ENCODE measurements around the gene TRMT1.

The TRMT1 gene

GRCh38 chr19:13138916-13139198 lies 22.3 kb upstream of the TRMT1 start:
- TF ChIP-seq CTCF (IDR thresholded peaks at IDR 0.05; ENCODE audit: control extremely low read depth, extremely low read depth, low read depth, missing control alignments): no peak
- DNase-seq (ENCODE audit: extremely low spot score): no peak
- CTCF ChIA-PET: no interaction called here
- POLR2A ChIA-PET: interaction anchor here (0.5 kb wide), 1 partner anchor 19 kb away, joined by 4 read pairs; no protein-coding TSS in a partner anchor

GRCh38 chr19:13138171-13138915 lies 21.8 kb upstream of the TRMT1 start:
- DNase-seq (ENCODE audit: extremely low spot score): no peak
- TF ChIP-seq CTCF (IDR thresholded peaks at IDR 0.05; ENCODE audit: control extremely low read depth, extremely low read depth, low read depth, missing control alignments): no peak
- ChIA-PET POLR2A (interaction anchor here (0.5 kb wide), 1 partner anchor 19 kb away, joined by 4 read pairs; no protein-coding TSS in a partner anchor), CTCF (no interaction called here)

GRCh38 chr19:13137290-13137794 lies 20.8 kb upstream of the TRMT1 start:
- TF ChIP-seq CTCF (IDR thresholded peaks at IDR 0.05; ENCODE audit: control extremely low read depth, extremely low read depth, low read depth, missing control alignments): no peak
- ChIA-PET POLR2A (no interaction called here), CTCF (interaction anchor here (1.3 kb wide), 1 partner anchor 9 kb away, joined by 4 read pairs; no protein-coding TSS in a partner anchor)
- DNase-seq (ENCODE audit: extremely low spot score): no peak

GRCh38 chr19:13135068-13136062 lies 18.8 kb upstream of the TRMT1 start:
- ChIA-PET CTCF (interaction anchor here (1.3 kb wide), 1 partner anchor 74 kb away, joined by 3 read pairs; no protein-coding TSS in a partner anchor), POLR2A (interaction anchor here (0.5 kb wide), 1 partner anchor 1383 kb away, joined by 4 read pairs; no protein-coding TSS in a partner anchor)
- no peak for TF ChIP-seq CTCF (IDR thresholded peaks at IDR 0.05; ENCODE audit: control extremely low read depth, extremely low read depth, low read depth, missing control alignments)
- no peak for DNase-seq (ENCODE audit: extremely low spot score)

- ChIA-PET POLR2A (no interaction called here), CTCF (interaction anchor here (1.3 kb wide), 1 partner anchor 74 kb away, joined by 3 read pairs; no protein-coding TSS in a partner anchor)
- DNase-seq (ENCODE audit: extremely low spot score): no peak
- no peak for TF ChIP-seq CTCF (IDR thresholded peaks at IDR 0.05; ENCODE audit: control extremely low read depth, extremely low read depth, low read depth, missing control alignments)
These were observed 18.1 kb upstream of the TRMT1 start for GRCh38 chr19:13134626-13135025.

GRCh38 chr19:13133241-13133870 lies 16.8 kb upstream of the TRMT1 start:
- POLR2A ChIA-PET: no interaction called here
- CTCF ChIA-PET: interaction anchor here (2.7 kb wide), 1 partner anchor 168 kb away, joined by 10 read pairs; no protein-coding TSS in a partner anchor
- DNase-seq (ENCODE audit: extremely low spot score): no peak
- no peak for TF ChIP-seq CTCF (IDR thresholded peaks at IDR 0.05; ENCODE audit: control extremely low read depth, extremely low read depth, low read depth, missing control alignments)
